ENCODE data around the gene ASTN2. TPM values are rescaled to one million over a fixed set of nuclear protein-coding genes. Genes with fewer than 3 reads are reported as not detected.

The ASTN2 gene
- total RNA-seq, 1 donor from 2014 or later: 13.6 TPM

- Histone ChIP-seq H3K4me3 (ENCODE audit: insufficient read depth, low read depth, low read length) (no peak overlapping the region), H3K4me1 (ENCODE audit: insufficient read depth, low read length) (no peaks in the 10 kb centered on the region), H3K4me2 (ENCODE audit: low read length) (no peak overlapping the region), H2AFZ (ENCODE audit: low read depth, low read length) (no peak overlapping the region), H3K9me3 (ENCODE audit: insufficient read depth, low read depth, low read length) (no peaks in the 10 kb centered on the region), H3K9ac (ENCODE audit: low read length) (no peak overlapping the region), H4K20me1 (ENCODE audit: insufficient read depth, low read length) (no peaks in the 10 kb centered on the region), H3K27ac (ENCODE audit: low read depth, low read length) (no peak overlapping the region), H3K36me3 (ENCODE audit: insufficient read depth, low read length) (no peaks in the 10 kb centered on the region), H3K27me3 (ENCODE audit: insufficient read depth, low read length) (no peaks in the 10 kb centered on the region), H3K79me2 (ENCODE audit: insufficient read depth, low read length) (no peaks in the 10 kb centered on the region)
- FAIRE-seq (no peak), DNase-seq (ENCODE audit: low read depth) (no peak)
- Mint-ChIP-seq H3K9me3 (ENCODE audit: unreplicated experiment) (no peaks in the 10 kb centered on the region), H3K4me3 (ENCODE audit: unreplicated experiment) (no peak overlapping the region), H3K36me3 (ENCODE audit: low read depth, unreplicated experiment) (peaks cover 3% of the 10 kb centered on the region), H3K27me3 (ENCODE audit: low read depth, unreplicated experiment) (no peaks in the 10 kb centered on the region), H3K27ac (ENCODE audit: unreplicated experiment) (no peak overlapping the region), H3K4me1 (ENCODE audit: low read depth, unreplicated experiment) (peaks cover 7% of the 10 kb centered on the region)
- TF ChIP-seq CTCF (IDR thresholded peaks at IDR 0.05; ENCODE audit: insufficient read depth, low read depth, low read length) (no peak), EZH2 (IDR thresholded peaks at IDR 0.05; ENCODE audit: insufficient read depth, low read length) (no peak)
Observed at GRCh38 chr9:116432051-116432450, 982.8 kb downstream of the ASTN2 start.

- TF ChIP-seq EZH2 (IDR thresholded peaks at IDR 0.05; ENCODE audit: insufficient read depth, low read length): no peak
- no peak for TF ChIP-seq CTCF (IDR thresholded peaks at IDR 0.05; ENCODE audit: insufficient read depth, low read depth, low read length)
- H4K20me1 ChIP-seq (ENCODE audit: insufficient read depth, low read length): no peaks in the 10 kb centered on the region
- Mint-ChIP-seq H3K27ac (ENCODE audit: unreplicated experiment) (no peak overlapping the region), H3K36me3 (ENCODE audit: low read depth, unreplicated experiment) (peaks cover 3% of the 10 kb centered on the region), H3K9me3 (ENCODE audit: unreplicated experiment) (no peaks in the 10 kb centered on the region), H3K4me3 (ENCODE audit: unreplicated experiment) (no peak overlapping the region), H3K4me1 (ENCODE audit: low read depth, unreplicated experiment) (peaks cover 4% of the 10 kb centered on the region), H3K27me3 (ENCODE audit: low read depth, unreplicated experiment) (no peaks in the 10 kb centered on the region)
- no peaks in the 10 kb centered on the region for H3K27me3 ChIP-seq (ENCODE audit: insufficient read depth, low read length)
- H3K27ac ChIP-seq (ENCODE audit: low read depth, low read length): no peak overlapping the region
- H3K9ac ChIP-seq (ENCODE audit: low read length): no peak overlapping the region
- no peaks in the 10 kb centered on the region for H3K36me3 ChIP-seq (ENCODE audit: insufficient read depth, low read length)
- no peaks in the 10 kb centered on the region for H3K79me2 ChIP-seq (ENCODE audit: insufficient read depth, low read length)
- H2AFZ ChIP-seq (ENCODE audit: low read depth, low read length): no peak overlapping the region
- no peak overlapping the region for H3K4me3 ChIP-seq (ENCODE audit: insufficient read depth, low read depth, low read length)
- DNase-seq (ENCODE audit: low read depth) (no peak), FAIRE-seq (no peak)
- H3K4me2 ChIP-seq (ENCODE audit: low read length): no peak overlapping the region
- H3K9me3 ChIP-seq (ENCODE audit: insufficient read depth, low read depth, low read length): no peaks in the 10 kb centered on the region
- no peaks in the 10 kb centered on the region for H3K4me1 ChIP-seq (ENCODE audit: insufficient read depth, low read length)
Observed at GRCh38 chr9:116430849-116431248, 984.0 kb downstream of the ASTN2 start.

- Histone ChIP-seq H3K4me3 (ENCODE audit: insufficient read depth, low read depth, low read length) (no peak overlapping the region), H4K20me1 (ENCODE audit: insufficient read depth, low read length) (no peaks in the 10 kb centered on the region), H3K27me3 (ENCODE audit: insufficient read depth, low read length) (no peaks in the 10 kb centered on the region), H3K79me2 (ENCODE audit: insufficient read depth, low read length) (no peaks in the 10 kb centered on the region), H3K36me3 (ENCODE audit: insufficient read depth, low read length) (no peaks in the 10 kb centered on the region), H3K4me1 (ENCODE audit: insufficient read depth, low read length) (no peaks in the 10 kb centered on the region), H3K9ac (ENCODE audit: low read length) (no peak overlapping the region), H3K4me2 (ENCODE audit: low read length) (no peak overlapping the region), H2AFZ (ENCODE audit: low read depth, low read length) (no peak overlapping the region), H3K9me3 (ENCODE audit: insufficient read depth, low read depth, low read length) (no peaks in the 10 kb centered on the region), H3K27ac (ENCODE audit: low read depth, low read length) (no peak overlapping the region)
- no peaks in the 10 kb centered on the region for H3K27me3 Mint-ChIP-seq (ENCODE audit: low read depth, unreplicated experiment)
- H3K4me3 Mint-ChIP-seq (ENCODE audit: unreplicated experiment): no peak overlapping the region
- H3K9me3 Mint-ChIP-seq (ENCODE audit: unreplicated experiment): no peaks in the 10 kb centered on the region
- no peak for TF ChIP-seq EZH2 (IDR thresholded peaks at IDR 0.05; ENCODE audit: insufficient read depth, low read length)
- no peak for TF ChIP-seq CTCF (IDR thresholded peaks at IDR 0.05; ENCODE audit: insufficient read depth, low read depth, low read length)
- FAIRE-seq (no peak), DNase-seq (ENCODE audit: low read depth) (no peak)
- peaks cover 11% of the 10 kb centered on the region for H3K36me3 Mint-ChIP-seq (ENCODE audit: low read depth, unreplicated experiment)
- no peak overlapping the region for H3K27ac Mint-ChIP-seq (ENCODE audit: unreplicated experiment)
- H3K4me1 Mint-ChIP-seq (ENCODE audit: low read depth, unreplicated experiment): peaks cover 2% of the 10 kb centered on the region
Observed at GRCh38 chr9:116425244-116425643, 989.6 kb downstream of the ASTN2 start.
